K562 (cell line): Measurements from ENCODE around the gene C22orf39. TPM values are rescaled to one million over a fixed set of nuclear protein-coding genes. Genes with fewer than 3 reads are reported as not detected.
A peak's percentile ranks its signal among the peaks of the same experiment; 100 is the strongest.

Experiments used
- ATF3 ChIP-seq, 2 experiments: fragments of 450-650 bp in 1 of 2; sonication (generic) in 1 of 2; formaldehyde crosslinking in 1 of 2; IDR thresholded peaks in 1 of 2; conservative IDR thresholded peaks in 1 of 2; 2 replicates each; pipeline versions ENCODE4 v1.6.1 to v1.8.1; 2016 to 2023; ENCODE audit warnings: mild to moderate bottlenecking in 2 of 2, moderate library complexity in 2 of 2, inconsistent platforms in 1 of 2, missing genetic modification reagents in 1 of 2
- HINFP ChIP-seq: fragments of 450-650 bp; conservative IDR thresholded peaks from 2 replicates; pipeline ENCODE4 v1.6.1; 2016; ENCODE audit warnings: missing genetic modification characterization, low read depth, mild to moderate bottlenecking, control low read depth, missing compliant biosample characterization
- LARP7 ChIP-seq: fragments of 450-650 bp; IDR thresholded peaks from 2 replicates; pipeline ENCODE4 v1.6.1; 2016
- MAFK ChIP-seq: IDR thresholded peaks from 2 replicates; pipeline ENCODE4 v1.6.1; 2011; ENCODE audit warnings: low read length, improper control_type of control experiment
- PREB ChIP-seq: sonication (generic); formaldehyde crosslinking; IDR thresholded peaks from 2 replicates; pipeline ENCODE4 v1.8.1; 2023; ENCODE audit warnings: mild to moderate bottlenecking, missing genetic modification reagents
- RHOXF2B ChIP-seq: fragments of 250-450 bp; sonication (Bioruptor Pico); conservative IDR thresholded peaks from 2 replicates; pipeline ENCODE4 v1.5.1; 2021
- STAG1 ChIP-seq: sonication (generic); formaldehyde crosslinking; IDR thresholded peaks from 2 replicates; pipeline ENCODE4 v1.5.0; 2020; ENCODE audit warnings: missing genetic modification reagents, borderline replicate concordance
- THAP12 ChIP-seq: fragments of 250-450 bp; sonication (Bioruptor Pico); IDR thresholded peaks from 2 replicates; pipeline ENCODE4 v1.9.0; 2021; ENCODE audit warnings: mild to moderate bottlenecking, inconsistent platforms
- TOE1 ChIP-seq, 2 experiments: fragments of 450-650 bp in 1 of 2; sonication (generic) in 1 of 2; formaldehyde crosslinking in 1 of 2; IDR thresholded peaks; 2 replicates each; pipeline versions ENCODE4 v1.7.1 to v1.8.0; 2016 to 2022; ENCODE audit warnings: borderline replicate concordance in 2 of 2, mild to moderate bottlenecking in 2 of 2, antibody characterized with exemption in 1 of 2, inconsistent platforms in 1 of 2, low read depth in 1 of 2, missing genetic modification reagents in 1 of 2, moderate library complexity in 1 of 2
- XRCC4 ChIP-seq: IDR thresholded peaks from one replicate; pipeline ENCODE4 v1.6.1; 2011; ENCODE audit not compliant: insufficient read depth, insufficient read length; ENCODE audit errors: extremely low read depth
- XRCC5 ChIP-seq: fragments of 200-400 bp; formaldehyde crosslinking; IDR thresholded peaks from 2 replicates; pipeline ENCODE4 v1.6.1; 2017; ENCODE audit warnings: low read depth, mild to moderate bottlenecking, low read length
- ZFP91 ChIP-seq: sonication (generic); formaldehyde crosslinking; IDR thresholded peaks from 2 replicates; pipeline ENCODE4 v1.8.0; 2022; ENCODE audit warnings: mild to moderate bottlenecking, missing genetic modification reagents
- ZHX1 ChIP-seq: fragments of 150-350 bp; conservative IDR thresholded peaks from 2 replicates; pipeline ENCODE4 v1.6.1; 2014; ENCODE audit warnings: low read length
- ZNF143 ChIP-seq: sonication (generic); formaldehyde crosslinking; IDR thresholded peaks from 2 replicates; pipeline ENCODE4 v1.9.0; 2022; ENCODE audit warnings: mild to moderate bottlenecking, missing genetic modification reagents
- ZNF436 ChIP-seq: fragments of 250-450, 450-650 bp; sonication (Bioruptor Pico); formaldehyde crosslinking; IDR thresholded peaks from 2 replicates; pipeline ENCODE4 v1.7.0; 2020; ENCODE audit warnings: mild to moderate bottlenecking
- ZNF77 ChIP-seq: fragments of 250-450 bp; sonication (Bioruptor Pico); IDR thresholded peaks from 2 replicates; pipeline ENCODE4 v1.5.0; 2020
- polyA plus RNA-seq, 8 experiments: library from polyadenylated mRNA; depleted of rRNA in 4 of 8; stranded (reverse) in 5 of 8; unstranded in 3 of 8; fragments of >200 nt; fragmentation: Nextera tagmentation in 2 of 8; fragmentation: Illumina TruSeq in 1 of 8; extraction: Ambion mirVana in 2 of 8; extraction: Trizol in 1 of 8; gene quantifications; 2 replicates each; pipeline versions ENCODE4 v1.2.1 to v1.2.3, GENCODE V29; 2011 to 2014; ENCODE audit warnings: inconsistent platforms in 1 of 8, missing spikeins in 1 of 8
- total RNA-seq, 7 experiments: library from RNA; depleted of rRNA in 6 of 7; stranded (reverse); fragments of >200 nt in 6 of 7; fragmentation: Illumina TruSeq in 2 of 7; extraction: Trizol in 2 of 7; gene quantifications; 2 replicates each; pipeline versions ENCODE4 v1.2.1 to v1.2.3, GENCODE V29; 2011 to 2021; ENCODE audit warnings: low replicate concordance in 1 of 7

Gene C22orf39
- total and polyA plus RNA-seq, 9 of the 15 experiments (the other 6 are each of a cell fraction or from before 2014, with no cell fraction given): 20.4 to 139 (median 66.8) TPM

- TF ChIP-seq THAP12 (CRISPR knock-in tag): no peak
- 0 out of 2 replicates have a peak, but pooled peaks have one; percentile 3 for TF ChIP-seq LARP7
- TF ChIP-seq STAG1 (CRISPR knock-in tag): no peak
- no peak for TF ChIP-seq MAFK
- no peak for TF ChIP-seq XRCC4
- TF ChIP-seq ZFP91 (CRISPR knock-in tag): no peak
- no peak for TF ChIP-seq ZNF143 (CRISPR knock-in tag)
- TF ChIP-seq TOE1 (IDR thresholded peaks at IDR 0.05; ENCODE audit: borderline replicate concordance): no peak
- TF ChIP-seq TOE1 (CRISPR knock-in tag; IDR thresholded peaks at IDR 0.05; ENCODE audit: borderline replicate concordance, low read depth): no peak
- TF ChIP-seq ATF3 (IDR thresholded peaks at IDR 0.05): no peak
- peak; percentile 28 for TF ChIP-seq ATF3 (CRISPR knock-in tag; conservative IDR thresholded peaks at IDR 0.05)
- TF ChIP-seq ZNF436 (CRISPR knock-in tag): peak; percentile 6; the same call in 1 of the 2 replicates
- no peak for TF ChIP-seq XRCC5
- no peak for TF ChIP-seq PREB (CRISPR knock-in tag)
- no peak for TF ChIP-seq HINFP (tag)
- TF ChIP-seq ZHX1: no peak
- no peak for TF ChIP-seq ZNF77 (CRISPR knock-in tag)
- TF ChIP-seq RHOXF2B (CRISPR knock-in tag): no peak
Measured at GRCh38 chr22:19448076-19448607, 631 bp upstream of the C22orf39 start (continued).
